Mesendoderm (in vitro differentiated cells): ENCODE data around the gene FRMD5.

Source experiments
- DNase-seq: peaks from one replicate; pipeline ENCODE4 v3.0.0; 2013
- H2AK5ac ChIP-seq: 2 replicates; pipeline ENCODE4 v1.6.1; 2013; ENCODE audit warnings: low read length, inconsistent platforms
- H2BK120ac ChIP-seq: 2 replicates; pipeline ENCODE4 v1.6.1; 2013; ENCODE audit warnings: low read depth, mild to moderate bottlenecking, low read length, moderate library complexity, mixed read lengths
- H2BK15ac ChIP-seq: replicated peaks from 2 replicates; pipeline ENCODE4 v1.6.1; 2013; ENCODE audit warnings: low read depth, mild to moderate bottlenecking, moderate library complexity
- H2BK5ac ChIP-seq: 2 replicates; pipeline ENCODE4 v1.6.1; 2013; ENCODE audit warnings: low read length, inconsistent platforms
- H3K18ac ChIP-seq: 2 replicates; pipeline ENCODE4 v1.6.1; 2013; ENCODE audit warnings: mild to moderate bottlenecking, low read length, mixed read lengths
- H3K23ac ChIP-seq: one replicate; pipeline ENCODE4 v1.6.1; 2013; ENCODE audit warnings: low read length
- H3K27ac ChIP-seq: 2 replicates; pipeline ENCODE4 v1.5.1; 2013; ENCODE audit warnings: low read depth, mild to moderate bottlenecking, inconsistent platforms, low read length, moderate library complexity
- H3K27me3 ChIP-seq: 2 replicates; pipeline ENCODE4 v1.6.1; 2013; ENCODE audit warnings: low read length, control low read depth, mild to moderate bottlenecking, inconsistent platforms; ENCODE audit not compliant: insufficient read depth, poor library complexity
- H3K36me3 ChIP-seq: 2 replicates; pipeline ENCODE4 v1.6.1; 2013; ENCODE audit warnings: low read length, inconsistent platforms; ENCODE audit not compliant: control insufficient read depth, insufficient read depth
- H3K4ac ChIP-seq: one replicate; pipeline ENCODE4 v1.6.1; 2013; ENCODE audit warnings: low read depth, mild to moderate bottlenecking, low read length, moderate library complexity
- H3K4me1 ChIP-seq: 2 replicates; pipeline ENCODE4 v1.6.1; 2013; ENCODE audit warnings: low read depth, low read length, inconsistent platforms; ENCODE audit not compliant: control insufficient read depth
- H3K4me2 ChIP-seq: 2 replicates; pipeline ENCODE4 v1.6.1; 2013; ENCODE audit warnings: low read length
- H3K4me3 ChIP-seq: 2 replicates; pipeline ENCODE4 v1.5.1; 2013; ENCODE audit warnings: mild to moderate bottlenecking, low read length
- H3K56ac ChIP-seq: one replicate; pipeline ENCODE4 v1.6.1; 2013; ENCODE audit warnings: low read length
- H3K79me1 ChIP-seq: 2 replicates; pipeline ENCODE4 v1.6.1; 2013; ENCODE audit warnings: low read length, inconsistent platforms
- H3K79me2 ChIP-seq: 2 replicates; pipeline ENCODE4 v1.6.1; 2013; ENCODE audit warnings: mild to moderate bottlenecking, low read length; ENCODE audit not compliant: control insufficient read depth, insufficient read depth
- H3K9ac ChIP-seq: 2 replicates; pipeline ENCODE4 v1.6.1; 2013; ENCODE audit warnings: low read length, inconsistent platforms
- H4K5ac ChIP-seq: one replicate; pipeline ENCODE4 v1.6.1; 2013; ENCODE audit warnings: low read length
- H4K8ac ChIP-seq: one replicate; pipeline ENCODE4 v1.6.1; 2013; ENCODE audit warnings: low read depth, mild to moderate bottlenecking, control low read depth, low read length, moderate library complexity
- WGBS: extraction: QIAGEN DNeasy Blood & Tissue Kit; methylation state at CpG from one replicate; pipeline ENCODE4 v1.1.7; 2013; ENCODE audit warnings: low lambda C conversion rate, missing lambda C conversion rate; ENCODE audit not compliant: insufficient coverage; ENCODE audit errors: extremely low coverage; 5-methylcytosine and 5-hydroxymethylcytosine counted together

The FRMD5 gene

DNA sequence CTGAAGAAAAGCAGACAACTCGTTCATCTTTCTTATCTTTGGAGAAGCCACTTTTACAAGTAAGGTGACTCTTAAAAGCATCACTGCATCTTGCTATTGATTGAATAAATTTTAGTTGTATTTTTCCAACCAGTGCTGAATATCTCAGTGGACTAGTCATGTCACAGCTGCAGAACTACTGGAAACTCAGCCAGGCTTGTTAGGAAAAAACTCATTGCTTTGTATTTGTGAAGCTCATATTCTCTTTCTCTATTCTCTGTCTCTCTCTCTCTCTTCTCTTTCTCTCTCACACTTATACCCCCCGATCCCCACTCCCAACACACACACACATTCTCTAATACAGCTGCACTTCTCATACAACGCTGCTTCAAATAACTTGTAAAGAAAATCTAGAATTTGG is 264.0 kb downstream of the FRMD5 start:
- H4K8ac ChIP-seq: no peak overlapping the region
- no peak overlapping the region for H3K23ac ChIP-seq
- no peaks in the 10 kb centered on the region for H3K79me1 ChIP-seq
- H2BK15ac ChIP-seq: no peak overlapping the region
- no peak overlapping the region for H3K27ac ChIP-seq
- no peaks in the 10 kb centered on the region for H3K36me3 ChIP-seq
- no peak overlapping the region for H3K4me3 ChIP-seq
- peaks cover 23% of the 10 kb centered on the region for H3K4me1 ChIP-seq
- H2BK120ac ChIP-seq: no peak overlapping the region
- no peak for DNase-seq
- no peak overlapping the region for H3K9ac ChIP-seq
- H3K27me3 ChIP-seq: no peaks in the 10 kb centered on the region
- no peak overlapping the region for H3K18ac ChIP-seq
- no peak overlapping the region for H3K56ac ChIP-seq
- no peaks in the 10 kb centered on the region for H3K79me2 ChIP-seq
- WGBS: 100% methylated on average over 2 of the region's 3 CpGs
- H4K5ac ChIP-seq: no peak overlapping the region
- H2BK5ac ChIP-seq: no peak overlapping the region
- H2AK5ac ChIP-seq: no peak overlapping the region
- no peak overlapping the region for H3K4ac ChIP-seq
- no peak overlapping the region for H3K4me2 ChIP-seq

GRCh38 chr15:43930556-43930955 is 264.5 kb downstream of the FRMD5 start:
- H2AK5ac ChIP-seq: peak overlapping the region; percentile 81
- H4K8ac ChIP-seq: no peak overlapping the region
- no peak overlapping the region for H3K23ac ChIP-seq
- H3K79me1 ChIP-seq: no peaks in the 10 kb centered on the region
- H2BK120ac ChIP-seq: no peak overlapping the region
- H3K79me2 ChIP-seq: no peaks in the 10 kb centered on the region
- no peak overlapping the region for H3K4ac ChIP-seq
- H2BK15ac ChIP-seq: no peak overlapping the region
- no peaks in the 10 kb centered on the region for H3K27me3 ChIP-seq
- no peak overlapping the region for H3K4me3 ChIP-seq
- DNase-seq: no peak
- H3K36me3 ChIP-seq: no peaks in the 10 kb centered on the region
- no peak overlapping the region for H3K18ac ChIP-seq
- no peak overlapping the region for H3K4me2 ChIP-seq
- no peak overlapping the region for H3K9ac ChIP-seq
- H3K27ac ChIP-seq: no peak overlapping the region
- H4K5ac ChIP-seq: no peak overlapping the region
- H3K56ac ChIP-seq: no peak overlapping the region
- no peak overlapping the region for H2BK5ac ChIP-seq
- WGBS: no CpG with 5 or more reads among the region's 5 CpGs
- peaks cover 23% of the 10 kb centered on the region for H3K4me1 ChIP-seq

DNA sequence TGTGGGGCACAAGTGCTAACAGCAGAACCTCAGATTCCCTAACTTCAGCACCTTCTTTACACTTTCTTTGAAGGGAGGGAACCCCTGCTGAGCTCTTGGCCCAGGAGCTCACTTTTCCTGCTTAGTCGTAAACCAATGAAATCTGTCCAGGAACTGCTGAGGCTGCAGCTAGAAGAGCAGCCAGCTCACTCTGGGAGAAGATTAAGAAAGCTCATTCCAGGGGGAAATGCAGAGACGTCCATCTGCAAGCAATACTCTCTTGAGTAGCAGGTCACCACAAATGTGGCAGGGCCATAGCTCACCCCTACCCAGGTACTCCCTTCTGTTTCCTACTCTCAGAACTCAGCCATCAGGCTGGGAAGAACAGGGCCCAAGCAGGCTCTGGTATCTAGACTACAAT is 265.0 kb downstream of the FRMD5 start:
- H3K4ac ChIP-seq: no peak overlapping the region
- H3K18ac ChIP-seq: no peak overlapping the region
- no peaks in the 10 kb centered on the region for H3K27me3 ChIP-seq
- H3K27ac ChIP-seq: no peak overlapping the region
- no peaks in the 10 kb centered on the region for H3K79me2 ChIP-seq
- H3K4me3 ChIP-seq: no peak overlapping the region
- H3K56ac ChIP-seq: no peak overlapping the region
- peaks cover 23% of the 10 kb centered on the region for H3K4me1 ChIP-seq
- H3K9ac ChIP-seq: no peak overlapping the region
- no peak overlapping the region for H3K4me2 ChIP-seq
- whole genome bisulfite sequencing: no CpG with 5 or more reads among the region's 2 CpGs
- no peak overlapping the region for H2AK5ac ChIP-seq
- no peak overlapping the region for H2BK15ac ChIP-seq
- H2BK5ac ChIP-seq: no peak overlapping the region
- no peaks in the 10 kb centered on the region for H3K79me1 ChIP-seq
- no peak overlapping the region for H4K8ac ChIP-seq
- H2BK120ac ChIP-seq: no peak overlapping the region
- H3K23ac ChIP-seq: no peak overlapping the region
- H4K5ac ChIP-seq: no peak overlapping the region
- H3K36me3 ChIP-seq: no peaks in the 10 kb centered on the region
- DNase-seq: peak; percentile 93

DNA sequence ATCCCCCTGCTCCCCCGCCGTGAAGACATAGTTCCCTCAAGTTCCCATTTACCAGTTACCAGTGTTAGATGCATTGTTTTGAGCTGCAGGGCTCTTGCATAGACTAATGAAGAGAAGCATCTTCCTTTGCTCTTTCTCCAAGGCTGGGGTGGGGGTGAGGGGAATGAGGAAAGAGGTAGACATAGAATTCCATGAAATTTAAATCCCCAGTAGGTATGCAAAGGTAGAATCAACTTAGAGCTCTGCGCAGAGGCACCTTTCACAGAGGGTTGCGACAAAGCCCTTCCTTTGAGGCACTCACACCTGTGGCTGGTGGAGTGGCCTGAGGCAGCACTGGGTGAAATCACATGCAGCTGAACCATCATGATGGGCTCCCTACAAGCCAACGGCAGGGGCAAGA is 266.9 kb downstream of the FRMD5 start:
- Histone ChIP-seq H3K27ac (no peak overlapping the region), H3K56ac (no peak overlapping the region), H4K5ac (no peak overlapping the region), H3K9ac (no peak overlapping the region), H2BK120ac (no peak overlapping the region), H2BK5ac (no peak overlapping the region), H3K79me2 (no peaks in the 10 kb centered on the region), H3K79me1 (no peaks in the 10 kb centered on the region), H3K36me3 (no peaks in the 10 kb centered on the region), H3K4me2 (no peak overlapping the region), H3K23ac (no peak overlapping the region), H2BK15ac (no peak overlapping the region), H2AK5ac (no peak overlapping the region), H3K4me1 (peaks cover 23% of the 10 kb centered on the region), H4K8ac (no peak overlapping the region), H3K4me3 (no peak overlapping the region), H3K18ac (no peak overlapping the region), H3K4ac (no peak overlapping the region), H3K27me3 (no peaks in the 10 kb centered on the region)
- no CpG with 5 or more reads among the region's 5 CpGs for WGBS
- peak; percentile 59 for DNase-seq

DNA sequence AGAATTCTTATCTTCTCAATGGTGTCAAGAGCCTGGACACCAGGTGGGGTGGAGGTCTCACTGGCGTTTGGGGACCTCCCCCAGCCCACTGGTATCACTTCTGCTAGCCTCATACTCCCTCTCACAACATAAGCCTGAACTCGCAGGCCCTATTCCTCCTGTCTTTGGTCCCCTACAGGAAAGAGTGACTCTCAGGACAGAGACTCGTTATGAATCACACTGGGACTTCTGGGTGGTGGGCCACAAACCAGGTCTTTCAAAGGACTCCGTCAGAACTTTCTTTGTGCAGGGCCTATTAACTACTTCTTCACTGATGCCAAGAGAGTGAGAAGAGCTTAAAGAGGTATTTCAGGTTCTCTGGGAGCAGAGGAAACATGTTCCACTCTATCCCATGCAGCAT is 267.9 kb downstream of the FRMD5 start:
- Histone ChIP-seq H3K79me1 (no peaks in the 10 kb centered on the region), H2BK120ac (no peak overlapping the region), H3K4me1 (peaks cover 20% of the 10 kb centered on the region), H2BK5ac (no peak overlapping the region), H3K18ac (no peak overlapping the region), H3K36me3 (no peaks in the 10 kb centered on the region), H3K27me3 (no peaks in the 10 kb centered on the region), H3K4me2 (no peak overlapping the region), H2BK15ac (no peak overlapping the region), H4K8ac (no peak overlapping the region), H3K27ac (no peak overlapping the region), H3K4ac (no peak overlapping the region), H3K79me2 (no peaks in the 10 kb centered on the region), H3K56ac (no peak overlapping the region), H2AK5ac (no peak overlapping the region), H3K4me3 (no peak overlapping the region), H4K5ac (no peak overlapping the region), H3K23ac (no peak overlapping the region), H3K9ac (no peak overlapping the region)
- no peak for DNase-seq
- WGBS: no CpG with 5 or more reads among the region's 4 CpGs

DNA sequence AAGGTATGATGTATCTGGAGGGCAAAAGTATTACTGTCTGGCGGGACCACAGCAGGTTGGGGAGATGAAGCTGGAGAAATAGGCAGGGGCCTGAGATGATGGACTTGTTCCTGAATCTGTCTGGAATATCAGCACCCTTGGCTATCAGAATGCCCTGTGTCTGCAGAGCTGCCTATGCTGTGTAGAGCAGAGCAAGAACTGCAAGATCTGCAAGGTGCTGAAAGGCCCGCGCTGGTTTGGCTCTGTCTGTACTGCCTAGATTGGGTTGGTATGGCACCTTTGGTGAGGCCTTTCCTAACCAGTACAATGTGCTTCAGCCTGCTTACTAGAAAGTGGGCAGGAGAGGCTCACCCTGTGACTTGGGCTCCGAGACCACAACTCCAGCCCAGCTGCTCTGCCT is 271.5 kb downstream of the FRMD5 start:
- Histone ChIP-seq H2BK5ac (no peak overlapping the region), H3K18ac (no peak overlapping the region), H3K79me2 (no peaks in the 10 kb centered on the region), H2AK5ac (no peak overlapping the region), H3K27me3 (no peaks in the 10 kb centered on the region), H4K8ac (no peak overlapping the region), H3K4ac (no peak overlapping the region), H3K4me2 (no peak overlapping the region), H3K36me3 (no peaks in the 10 kb centered on the region), H3K9ac (no peak overlapping the region), H2BK15ac (no peak overlapping the region), H3K23ac (no peak overlapping the region), H3K79me1 (no peaks in the 10 kb centered on the region), H2BK120ac (no peak overlapping the region), H3K56ac (no peak overlapping the region), H3K4me1 (peaks cover 4% of the 10 kb centered on the region), H3K4me3 (no peak overlapping the region), H3K27ac (no peak overlapping the region), H4K5ac (no peak overlapping the region)
- no CpG with 5 or more reads among the region's 4 CpGs for WGBS
- DNase-seq: no peak
